Naive thymus-derived CD4-positive, alpha-beta T cell (primary cell): ENCODE data around the gene UBC. TPM values are rescaled to one million over a fixed set of nuclear protein-coding genes. Genes with fewer than 3 reads are reported as not detected.

Experiments
- ATAC-seq: fragments of 150-1000 bp; cut with Tn5 transposase; 2 replicates; pipeline ENCODE4 v1.10.0; 2021; ENCODE audit warnings: mild to moderate bottlenecking, moderate library complexity
- CTCF ChIA-PET: fragments of 350-600 bp; sonication (Branson Sonifier 250); formaldehyde crosslinking; loops from one replicate; lab custom pipeline; 2021; ENCODE audit warnings: antibody characterized with exemption; lab: Charles Lee
- POLR2A ChIA-PET: fragments of 350-600 bp; sonication (Branson Sonifier 250); formaldehyde crosslinking; loops from one replicate; lab custom pipeline; 2021; ENCODE audit warnings: antibody characterized with exemption, inconsistent platforms; lab: Charles Lee
- DNase-seq, 9 donors: peaks; one replicate each; pipeline versions ENCODE4 v3.0.0 to v3.0.0-alpha.2; 2020 to 2022; ENCODE audit warnings: mixed read lengths in 1 of 9
- H3K27ac ChIP-seq: one replicate; pipeline ENCODE4 v1.7.0; 2013; ENCODE audit warnings: mild to moderate bottlenecking, low read depth, low read length, moderate library complexity
- H3K27me3 ChIP-seq, 2 donors: one replicate each; pipeline ENCODE4 v1.7.0; 2013; ENCODE audit warnings: low read length in 2 of 2, mild to moderate bottlenecking in 2 of 2, moderate library complexity in 2 of 2; ENCODE audit not compliant: control insufficient read depth in 2 of 2, insufficient read depth in 2 of 2
- H3K36me3 ChIP-seq, 3 experiments: 1 replicate in 2 of 3; 2 replicates in 1 of 3; pipeline ENCODE4 v1.7.0; 2013; ENCODE audit warnings: low read length in 3 of 3, mild to moderate bottlenecking in 3 of 3, moderate library complexity in 1 of 3; ENCODE audit not compliant: insufficient read depth in 3 of 3, control insufficient read depth in 2 of 3
- H3K4me1 ChIP-seq, 2 donors: one replicate each; pipeline ENCODE4 v1.7.0; 2013; ENCODE audit warnings: low read length in 2 of 2, mild to moderate bottlenecking in 2 of 2, moderate library complexity in 1 of 2; ENCODE audit not compliant: control insufficient read depth in 2 of 2, insufficient read depth in 2 of 2
- H3K4me3 ChIP-seq: 2 replicates; pipeline ENCODE4 v1.7.0; 2013; ENCODE audit warnings: mild to moderate bottlenecking, low read length
- H3K9me3 ChIP-seq, 3 experiments: 1 replicate in 2 of 3; 2 replicates in 1 of 3; pipeline ENCODE4 v1.7.0; 2013; ENCODE audit warnings: low read length in 3 of 3; ENCODE audit not compliant: control insufficient read depth in 2 of 3
- H3K27ac Mint-ChIP-seq, 9 donors: one replicate each; pipeline ENCODE4 v1.8.0; 2020 to 2022; ENCODE audit warnings: mixed read lengths in 9 of 9, mild to moderate bottlenecking in 8 of 9, moderate library complexity in 5 of 9, inconsistent platforms in 2 of 9
- H3K27me3 Mint-ChIP-seq, 5 donors: one replicate each; pipeline ENCODE4 v1.8.0; 2021 to 2022; ENCODE audit warnings: mixed read lengths in 5 of 5, mild to moderate bottlenecking in 1 of 5
- H3K36me3 Mint-ChIP-seq, 5 donors: one replicate each; pipeline ENCODE4 v1.8.0; 2020 to 2022; ENCODE audit warnings: mixed read lengths in 5 of 5, mild to moderate bottlenecking in 3 of 5, inconsistent platforms in 1 of 5
- H3K4me1 Mint-ChIP-seq, 7 donors: one replicate each; pipeline ENCODE4 v1.8.0; 2020 to 2022; ENCODE audit warnings: mixed read lengths in 7 of 7, mild to moderate bottlenecking in 3 of 7, inconsistent platforms in 1 of 7
- H3K4me3 Mint-ChIP-seq, 10 donors: one replicate each; pipeline ENCODE4 v1.8.0; 2020 to 2022; ENCODE audit warnings: mild to moderate bottlenecking in 10 of 10, mixed read lengths in 10 of 10, moderate library complexity in 6 of 10, inconsistent platforms in 2 of 10
- H3K9me3 Mint-ChIP-seq, 11 donors: one replicate each; pipeline ENCODE4 v1.8.0; 2020 to 2022; ENCODE audit warnings: mixed read lengths in 11 of 11, mild to moderate bottlenecking in 4 of 11, inconsistent platforms in 1 of 11, moderate library complexity in 1 of 11
- intact Hi-C, 2 donors: fragments of 100-400 bp; cut with micrococcal nuclease; formaldehyde crosslinking; loops; one replicate each; pipeline ENCODE4 v1.15.1; 2023
- polyA plus RNA-seq, 2 donors: library from polyadenylated mRNA; unstranded; fragments of 300-500 nt; fragmentation: Illumina TruSeq; gene quantifications; one replicate each; pipeline ENCODE4 v1.2.3, GENCODE V29; 2021
- total RNA-seq, 6 experiments: library from RNA in 5 of 6; stranded (reverse) in 5 of 6; gene quantifications; 1 replicate in 5 of 6; 2 replicates in 1 of 6; pipeline ENCODE4 v1.2.3 and lab custom pipeline; 2021 to 2026

Gene UBC
- total and polyA plus RNA-seq, 7 experiments from 2014 or later = 753 to 1,865 (median 945) TPM

DNA sequence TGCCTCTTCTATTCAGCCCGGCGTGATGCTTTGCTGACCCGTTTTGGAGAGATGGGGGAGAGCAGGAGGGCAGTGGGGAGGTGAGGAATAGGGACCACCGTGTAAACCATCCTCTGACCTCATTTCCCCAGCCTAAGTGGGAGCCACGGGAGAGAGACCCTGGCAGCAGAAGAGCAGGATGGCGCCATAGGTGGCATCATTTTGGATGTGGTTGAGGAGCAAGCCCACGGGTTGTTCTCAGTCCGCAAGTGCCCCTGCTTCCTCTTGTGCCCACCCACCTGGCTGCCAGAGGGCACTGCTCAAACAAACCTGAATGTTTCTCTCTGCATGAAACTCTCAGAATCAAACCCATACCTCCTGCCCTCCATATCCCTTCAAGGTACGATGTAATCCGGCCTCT lies 10.7 kb upstream of the UBC start:
- H3K27ac Mint-ChIP-seq = peak overlapping the region in 4 of 9 donors; percentile 63 to 96 (median 78)

DNA sequence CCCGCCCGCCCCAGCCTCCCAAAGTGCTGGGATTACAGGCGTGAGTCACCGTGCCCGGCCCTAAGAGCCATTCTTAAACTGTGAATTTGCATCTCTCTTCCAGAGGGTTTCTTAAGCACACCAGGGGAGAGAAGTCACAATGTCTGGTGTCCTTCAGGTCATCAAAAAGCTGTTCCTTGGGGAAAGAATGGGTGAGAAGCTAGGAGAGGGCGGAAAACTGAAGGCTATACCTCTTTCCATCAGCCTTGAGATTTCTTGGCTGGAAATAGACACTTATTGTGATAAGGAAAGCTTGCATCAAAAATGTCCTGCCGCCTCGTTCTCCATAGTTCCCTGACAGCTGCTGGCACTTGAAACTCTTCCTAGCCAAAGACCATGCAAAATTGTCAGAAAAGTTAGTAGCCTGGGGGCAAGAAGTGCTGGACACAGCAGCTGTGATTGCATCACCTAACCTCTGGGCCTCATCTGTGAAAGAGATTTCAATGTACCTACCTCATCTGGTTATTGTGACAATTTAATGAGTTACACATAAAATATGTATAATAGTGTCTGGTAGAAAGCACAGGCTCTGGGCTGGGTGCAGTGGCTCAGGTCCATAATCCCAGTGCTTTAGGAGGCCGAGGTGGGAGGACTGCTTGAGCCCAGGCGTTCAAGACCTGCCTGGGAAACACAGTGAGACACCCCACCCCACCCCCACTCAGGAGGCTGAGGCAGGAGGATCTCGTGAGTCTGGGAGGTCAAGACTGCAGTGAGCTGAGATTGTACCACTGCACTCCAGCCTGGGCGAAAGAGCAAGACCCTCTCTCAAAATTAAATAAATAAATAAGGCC lies 9.7 kb upstream of the UBC start:
- Mint-ChIP-seq H3K27ac (peak overlapping the region in 2 of 9 donors; percentile 11 to 69), H3K9me3 (peaks cover 0 to 20% (median 0%) of the 10 kb centered on the region in 11 donors), H3K36me3 (peaks cover 0 to 11% (median 0%) of the 10 kb centered on the region in 5 donors), H3K4me3 (peak overlapping the region in 1 of 10 donors; percentile 1), H3K27me3 (peaks cover 0 to 11% (median 0%) of the 10 kb centered on the region in 5 donors), H3K4me1 (peaks cover 50 to 67% (median 60%) of the 10 kb centered on the region in 7 donors)
- Histone ChIP-seq H3K4me1 (peaks cover 43 to 48% of the 10 kb centered on the region in 2 donors), H3K9me3 (no peaks in the 10 kb centered on the region), H3K36me3 (no peaks in the 10 kb centered on the region), H3K27me3 (no peaks in the 10 kb centered on the region), H3K27ac (no peak overlapping the region), H3K4me3 (no peak overlapping the region)
- POLR2A ChIA-PET = interaction anchor here (8.4 to 17.1 kb wide), 2 partner anchors 11 to 13 kb away, joined by 158 to 764 read pairs; partner anchors contain the start of gene UBC
- intact Hi-C loops = loop anchor here in 1 of 2 donors (5.0 kb wide), 1 partner anchor 357 kb away; the partner anchor contains the start of gene NCOR2
- DNase-seq (peak in 1 of 9 donors; percentile 5), ATAC-seq (no peak)
- CTCF ChIA-PET = interaction anchor here (0.6 to 12.4 kb wide), 2 partner anchors 10 to 16 kb away, joined by 3 to 205 read pairs; partner anchors contain the start of gene UBC

More for the DNA sequence above, 10.7 kb upstream of the UBC start:
- H3K36me3 ChIP-seq = no peaks in the 10 kb centered on the region
- DNase-seq (peak in 1 of 9 donors; percentile 10), ATAC-seq (no peak)
- Mint-ChIP-seq H3K4me1 (peaks cover 41 to 59% (median 55%) of the 10 kb centered on the region in 7 donors), H3K27me3 (peaks cover 0 to 11% (median 0%) of the 10 kb centered on the region in 5 donors), H3K4me3 (no peak overlapping the region), H3K36me3 (peaks cover 0 to 11% (median 0%) of the 10 kb centered on the region in 5 donors), H3K9me3 (peaks cover 0 to 20% (median 0%) of the 10 kb centered on the region in 11 donors)
- POLR2A ChIA-PET = interaction anchor here (3.9 to 17.1 kb wide), 3 partner anchors 7 to 12 kb away, joined by 57 to 764 read pairs (median 158); partner anchors contain the start of gene UBC
- no peak overlapping the region for H3K4me3 ChIP-seq
- intact Hi-C loops = loop anchor here in 1 of 2 donors (5.0 kb wide), 1 partner anchor 953 kb away; the partner anchor contains the start of genes CCDC92 and ZNF664
- no peaks in the 10 kb centered on the region for H3K9me3 ChIP-seq
- peaks cover 36 to 39% of the 10 kb centered on the region in 2 donors for H3K4me1 ChIP-seq
- H3K27me3 ChIP-seq = no peaks in the 10 kb centered on the region
- H3K27ac ChIP-seq = no peak overlapping the region
- CTCF ChIA-PET = interaction anchor here (0.6 to 3.8 kb wide), 2 partner anchors 15 to 336 kb away, joined by 3 to 28 read pairs; no protein-coding TSS in a partner anchor

DNA sequence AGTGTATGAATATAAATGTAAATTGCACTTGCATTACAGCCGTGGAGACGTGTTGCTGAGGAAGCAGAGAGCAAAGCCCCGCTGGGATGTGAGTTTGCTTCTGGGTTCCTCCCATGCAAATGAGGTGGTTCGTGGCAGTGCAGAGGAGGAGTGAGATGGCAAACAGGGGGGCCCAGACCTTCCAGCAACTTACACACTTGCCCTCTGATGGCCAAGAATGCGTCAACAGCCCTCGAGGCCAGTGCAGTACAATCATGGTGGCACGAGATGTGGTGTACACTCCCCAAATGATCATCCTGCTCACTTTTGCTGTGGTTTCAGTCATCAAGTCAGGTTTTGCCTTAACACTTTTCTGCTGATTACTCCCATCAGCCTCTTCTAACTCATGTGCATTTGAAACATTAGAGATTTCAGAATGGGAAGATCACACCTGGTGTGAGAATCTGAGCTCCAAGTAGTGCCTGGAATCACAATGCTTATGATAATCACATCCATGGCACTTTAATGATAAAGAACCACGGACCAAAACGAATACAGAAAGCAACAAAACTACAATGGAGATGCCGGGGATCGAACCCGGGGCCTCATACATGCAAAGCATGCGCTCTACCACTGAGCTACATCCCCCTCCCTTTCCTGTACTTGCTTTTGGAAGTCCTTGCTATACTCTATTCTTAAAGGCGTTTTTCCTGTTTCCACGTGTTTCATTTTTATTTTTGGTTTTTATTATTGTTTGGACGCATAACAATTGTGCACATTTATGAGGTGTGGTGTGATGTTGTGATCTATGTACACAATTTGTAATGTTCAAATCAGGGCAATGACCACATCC lies 7.0 kb upstream of the UBC start:
- intact Hi-C loops = loop anchor here in 1 of 2 donors (5.0 kb wide), 1 partner anchor 354 kb away; the partner anchor contains the start of gene NCOR2
- H3K4me1 ChIP-seq = peaks cover 52 to 56% of the 10 kb centered on the region in 2 donors
- CTCF ChIA-PET = interaction anchor here (0.8 to 12.4 kb wide), 2 partner anchors 15 to 19 kb away, joined by 3 to 205 read pairs; no protein-coding TSS in a partner anchor
- H3K36me3 ChIP-seq = no peaks in the 10 kb centered on the region
- peak overlapping the region; percentile 52 for H3K27ac ChIP-seq
- H3K4me3 ChIP-seq = peak overlapping the region; percentile 54
- no peaks in the 10 kb centered on the region for H3K27me3 ChIP-seq
- ATAC-seq (peak; percentile 36), DNase-seq (peak in 8 of 9 donors; percentile 66 to 79 (median 74))
- Mint-ChIP-seq H3K36me3 (peaks cover 0 to 2% (median 0%) of the 10 kb centered on the region in 5 donors), H3K27ac (peak overlapping the region; percentile 88 to 100 (median 98)), H3K27me3 (peaks cover 0 to 3% (median 0%) of the 10 kb centered on the region in 5 donors), H3K4me1 (peaks cover 43 to 74% (median 64%) of the 10 kb centered on the region in 7 donors), H3K4me3 (peak overlapping the region; percentile 72 to 100 (median 85)), H3K9me3 (peaks cover 0 to 8% (median 0%) of the 10 kb centered on the region in 11 donors)
- POLR2A ChIA-PET = interaction anchor here (1.1 to 17.1 kb wide), 5 partner anchors 8 to 72 kb away, joined by 7 to 764 read pairs (median 13); partner anchors contain the start of genes BRI3BP and UBC
- H3K9me3 ChIP-seq = no peaks in the 10 kb centered on the region

DNA sequence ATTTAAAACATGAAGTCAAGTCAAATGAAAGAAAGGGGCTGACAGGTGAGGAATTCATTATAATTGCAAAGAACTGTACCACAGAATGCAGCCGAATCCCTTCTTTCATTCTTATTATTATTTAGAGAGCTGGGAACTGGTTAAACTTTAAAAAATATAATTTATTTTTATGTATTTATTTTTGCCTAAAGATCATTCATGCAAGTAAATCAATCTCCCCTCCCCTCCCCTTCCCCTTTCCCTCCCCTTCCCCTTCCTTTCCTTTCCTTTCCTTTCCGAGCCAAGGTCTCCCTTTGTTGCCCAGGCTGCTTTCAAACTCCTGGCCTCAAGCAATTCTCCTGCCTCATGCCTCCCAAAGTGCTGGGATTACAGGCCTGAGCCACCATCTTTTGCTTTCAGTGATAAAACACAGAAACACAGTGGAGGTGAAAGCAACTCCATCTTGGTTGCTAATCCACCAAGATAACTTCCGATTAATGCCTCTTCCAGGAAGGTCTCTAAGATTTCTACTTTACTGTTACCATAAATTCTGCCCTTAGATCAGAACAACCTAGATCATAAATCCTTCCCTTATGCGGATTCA lies 6.0 kb upstream of the UBC start:
- ChIA-PET CTCF (interaction anchor here (0.7 to 12.4 kb wide), 3 partner anchors 14 to 36 kb away, joined by 3 to 205 read pairs (median 25); no protein-coding TSS in a partner anchor), POLR2A (interaction anchor here (0.7 to 17.1 kb wide), 7 partner anchors 8 to 117 kb away, joined by 3 to 764 read pairs (median 4); partner anchors contain the start of gene BRI3BP)
- H3K27ac ChIP-seq = peak overlapping the region; percentile 84
- Mint-ChIP-seq H3K4me1 (peaks cover 48 to 77% (median 72%) of the 10 kb centered on the region in 7 donors), H3K36me3 (peaks cover 0 to 2% (median 0%) of the 10 kb centered on the region in 5 donors), H3K27ac (peak overlapping the region; percentile 88 to 100 (median 98)), H3K27me3 (peaks cover 0 to 3% (median 0%) of the 10 kb centered on the region in 5 donors), H3K4me3 (peak overlapping the region; percentile 41 to 100 (median 85)), H3K9me3 (peaks cover 0 to 8% (median 0%) of the 10 kb centered on the region in 11 donors)
- ATAC-seq = no peak
- no peaks in the 10 kb centered on the region for H3K27me3 ChIP-seq
- no peak for DNase-seq
- peak overlapping the region; percentile 54 for H3K4me3 ChIP-seq
- no peaks in the 10 kb centered on the region for H3K36me3 ChIP-seq
- intact Hi-C loops = loop anchor here in 1 of 2 donors (5.0 kb wide), 1 partner anchor 353 kb away; the partner anchor contains the start of gene NCOR2
- H3K9me3 ChIP-seq = no peaks in the 10 kb centered on the region
- peaks cover 60 to 64% of the 10 kb centered on the region in 2 donors for H3K4me1 ChIP-seq

DNA sequence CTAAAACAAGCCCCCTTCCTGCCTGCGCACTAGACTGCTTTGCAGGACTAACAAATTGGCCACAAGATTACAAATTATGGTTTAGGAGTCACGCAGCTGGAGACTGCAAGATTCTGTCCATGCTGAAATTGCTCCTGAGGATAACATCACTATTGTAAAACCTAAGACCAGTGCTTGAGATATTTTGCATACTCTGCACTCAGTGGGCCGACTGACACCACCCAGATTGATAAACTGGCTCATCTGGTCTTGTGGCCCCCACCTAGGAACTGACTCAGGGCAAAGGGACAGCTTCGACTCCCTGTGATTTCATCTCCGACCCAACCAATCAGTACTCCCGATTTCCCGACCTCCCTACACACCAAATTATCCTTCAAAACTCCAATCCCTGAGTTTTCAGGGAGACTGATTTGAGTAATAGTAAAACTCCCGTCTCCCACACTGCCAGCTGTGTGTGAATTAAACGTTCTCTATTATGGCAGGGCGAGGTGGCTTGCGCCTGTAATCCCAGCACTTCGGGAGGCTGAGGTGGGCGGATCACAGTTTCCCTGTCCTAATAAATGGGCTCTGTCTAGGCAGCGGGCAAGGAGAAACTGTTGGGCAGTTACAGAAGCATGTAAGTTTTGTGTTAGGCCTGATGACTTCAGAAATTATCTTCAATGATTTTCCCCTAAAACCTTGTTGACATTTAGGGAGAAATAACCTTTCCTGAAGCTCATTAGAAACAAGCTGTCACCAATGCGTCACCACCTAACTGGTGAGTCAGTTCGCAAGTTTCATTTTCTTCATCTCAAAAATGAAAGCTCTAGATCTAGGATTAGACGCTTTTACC lies 5.3 kb upstream of the UBC start:
- peak overlapping the region; percentile 11 for H3K4me3 ChIP-seq
- Mint-ChIP-seq H3K27ac (peak overlapping the region; percentile 76 to 100 (median 97)), H3K9me3 (peaks cover 0 to 11% (median 0%) of the 10 kb centered on the region in 11 donors), H3K36me3 (peaks cover 0 to 2% (median 0%) of the 10 kb centered on the region in 5 donors), H3K27me3 (peaks cover 0 to 3% (median 0%) of the 10 kb centered on the region in 5 donors), H3K4me3 (peak overlapping the region; percentile 38 to 100 (median 72)), H3K4me1 (peaks cover 49 to 82% (median 76%) of the 10 kb centered on the region in 7 donors)
- no peaks in the 10 kb centered on the region for H3K27me3 ChIP-seq
- H3K36me3 ChIP-seq = no peaks in the 10 kb centered on the region
- ChIA-PET POLR2A (interaction anchor here (0.7 to 17.1 kb wide), 9 partner anchors 7 to 118 kb away, joined by 3 to 764 read pairs (median 4); partner anchors contain the start of gene BRI3BP), CTCF (interaction anchor here (0.5 to 12.4 kb wide), 6 partner anchors 9 to 37 kb away, joined by 3 to 205 read pairs (median 5); no protein-coding TSS in a partner anchor)
- ATAC-seq = no peak
- peak in 3 of 9 donors; percentile 26 to 62 (median 30) for DNase-seq
- H3K9me3 ChIP-seq = no peaks in the 10 kb centered on the region
- H3K4me1 ChIP-seq = peaks cover 64 to 68% of the 10 kb centered on the region in 2 donors
- peak overlapping the region; percentile 84 for H3K27ac ChIP-seq
- intact Hi-C loops = loop anchor here in 1 of 2 donors (5.0 kb wide), 2 partner anchors 73 to 352 kb away; partner anchors contain the start of genes BRI3BP and NCOR2
